IPS-15b (cell line): Measurements from ENCODE around the gene GATB.

Experiments used
- H3K27me3 ChIP-seq: one replicate; pipeline ENCODE4 v1.6.1; 2013; ENCODE audit warnings: low read length; ENCODE audit not compliant: control insufficient read depth, insufficient read depth
- H3K36me3 ChIP-seq: one replicate; pipeline ENCODE4 v1.6.1; 2013; ENCODE audit warnings: low read length; ENCODE audit not compliant: control insufficient read depth, insufficient read depth
- H3K4me1 ChIP-seq: one replicate; pipeline ENCODE4 v1.6.1; 2013; ENCODE audit warnings: mild to moderate bottlenecking, low read length; ENCODE audit not compliant: control insufficient read depth, insufficient read depth
- H3K4me3 ChIP-seq: one replicate; pipeline ENCODE4 v1.5.1; 2013; ENCODE audit warnings: low read depth, low read length
- H3K9ac ChIP-seq: one replicate; pipeline ENCODE4 v1.6.1; 2013; ENCODE audit warnings: low read depth, mild to moderate bottlenecking, low read length
- H3K9me3 ChIP-seq: one replicate; pipeline ENCODE4 v1.6.1; 2013; ENCODE audit warnings: mild to moderate bottlenecking, low read length; ENCODE audit not compliant: control insufficient read depth, insufficient read depth

The GATB gene

GRCh38 chr4:151631349-151631748 is 129.5 kb downstream of the GATB start:
- no peak overlapping the region for H3K4me3 ChIP-seq
- no peak overlapping the region for H3K9ac ChIP-seq
- no peaks in the 10 kb centered on the region for H3K9me3 ChIP-seq
- H3K4me1 ChIP-seq = no peaks in the 10 kb centered on the region
- H3K27me3 ChIP-seq = no peaks in the 10 kb centered on the region
- H3K36me3 ChIP-seq = no peaks in the 10 kb centered on the region

GRCh38 chr4:151629097-151629783 is 131.6 kb downstream of the GATB start:
- Histone ChIP-seq H3K27me3 (no peaks in the 10 kb centered on the region), H3K4me3 (no peak overlapping the region), H3K9ac (no peak overlapping the region), H3K36me3 (no peaks in the 10 kb centered on the region), H3K9me3 (no peaks in the 10 kb centered on the region), H3K4me1 (peaks cover 3% of the 10 kb centered on the region)

DNA sequence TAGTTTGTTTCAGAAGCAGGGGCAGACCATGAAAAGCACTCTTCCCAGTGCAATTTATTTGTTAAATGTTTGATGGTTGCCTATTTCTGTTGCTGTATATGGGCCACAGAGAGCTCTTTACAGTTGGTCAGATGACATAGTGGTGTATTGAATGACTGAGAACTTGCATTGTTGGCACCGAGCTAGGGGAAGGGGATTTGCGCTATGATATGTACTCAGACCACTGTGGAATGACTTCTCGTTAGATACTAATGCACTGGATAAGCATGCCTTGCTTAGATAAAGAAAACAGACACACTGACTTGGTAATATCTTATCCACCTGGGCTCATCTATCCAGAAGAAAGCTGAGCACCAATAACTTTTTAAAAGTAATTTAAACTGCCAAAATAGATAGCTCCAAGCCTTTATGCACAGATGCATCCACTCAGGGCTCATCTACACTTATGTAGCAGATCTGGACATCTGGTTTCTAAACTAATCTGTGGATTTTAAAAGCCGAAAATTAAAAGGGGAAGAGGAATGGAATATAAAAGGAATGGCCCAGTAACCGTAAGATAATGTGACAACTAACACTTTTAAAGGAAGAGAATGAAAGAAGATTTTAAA is 132.7 kb downstream of the GATB start:
- H3K9ac ChIP-seq = no peak overlapping the region
- H3K9me3 ChIP-seq = no peaks in the 10 kb centered on the region

DNA sequence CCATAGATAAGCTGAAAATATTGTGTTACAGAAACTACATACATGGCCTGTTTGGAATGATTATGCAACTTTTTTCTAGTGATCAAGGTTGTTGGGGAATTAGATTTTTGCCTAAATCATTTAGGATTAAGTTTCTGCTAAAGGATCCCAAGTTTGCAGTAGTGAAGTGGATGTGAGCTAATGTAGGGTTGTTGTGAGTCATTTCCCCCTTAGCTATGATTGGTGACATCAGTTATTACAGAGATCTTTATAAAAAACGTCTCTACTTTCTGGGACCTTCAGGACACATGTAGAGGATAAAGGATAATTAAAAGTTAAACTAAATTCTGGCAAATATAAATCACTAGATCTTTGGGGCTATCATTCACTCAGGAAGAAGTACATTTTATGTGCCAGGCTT is 133.3 kb downstream of the GATB start:
- Histone ChIP-seq H3K27me3 (no peaks in the 10 kb centered on the region), H3K9ac (no peak overlapping the region), H3K9me3 (no peaks in the 10 kb centered on the region), H3K4me3 (no peak overlapping the region), H3K36me3 (no peaks in the 10 kb centered on the region), H3K4me1 (peaks cover 4% of the 10 kb centered on the region)

More for the DNA sequence above, 132.7 kb downstream of the GATB start:
- Histone ChIP-seq H3K4me3 (no peak overlapping the region), H3K4me1 (peaks cover 3% of the 10 kb centered on the region), H3K36me3 (no peaks in the 10 kb centered on the region), H3K27me3 (no peaks in the 10 kb centered on the region)

DNA sequence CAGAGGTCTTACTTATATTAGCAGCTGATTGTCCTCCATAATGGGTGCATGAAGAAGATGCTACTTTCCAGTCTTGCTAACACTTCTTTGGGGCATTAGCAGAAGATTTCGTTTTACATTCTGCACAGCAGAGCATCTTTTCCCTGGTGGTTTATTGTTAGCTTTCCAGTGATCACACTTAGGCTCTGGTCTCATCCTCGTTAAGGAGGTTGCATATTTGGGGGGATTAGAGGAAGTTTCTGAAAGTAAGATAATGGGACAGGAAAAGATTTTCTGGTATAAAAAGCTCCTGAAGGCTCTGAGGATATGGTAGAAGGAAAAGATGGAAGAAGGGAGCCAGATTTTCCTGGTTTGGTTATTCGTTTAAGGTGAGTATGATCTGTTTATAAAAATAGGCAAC is 134.1 kb downstream of the GATB start:
- Histone ChIP-seq H3K4me1 (peaks cover 11% of the 10 kb centered on the region), H3K27me3 (no peaks in the 10 kb centered on the region), H3K4me3 (no peak overlapping the region), H3K9ac (no peak overlapping the region), H3K9me3 (no peaks in the 10 kb centered on the region), H3K36me3 (no peaks in the 10 kb centered on the region)

DNA sequence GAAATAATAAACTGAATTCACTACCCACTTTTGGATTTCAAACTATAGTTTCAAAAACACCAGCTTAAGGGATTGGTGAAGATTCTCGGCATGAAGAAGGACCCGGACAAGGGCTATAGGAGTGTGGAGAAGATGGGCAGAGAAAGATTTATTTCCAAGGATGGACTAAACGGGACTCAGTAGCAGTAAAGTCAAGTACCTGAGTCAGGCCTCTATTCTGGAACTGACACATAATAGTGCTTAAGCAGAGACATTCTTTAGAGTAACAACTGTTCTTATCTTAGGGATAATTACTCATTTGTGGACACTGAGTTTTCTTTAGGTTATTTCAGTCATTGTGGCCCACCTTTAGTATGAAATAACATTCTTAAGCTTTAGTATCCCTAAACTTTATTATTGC is 134.6 kb downstream of the GATB start:
- Histone ChIP-seq H3K4me1 (peaks cover 14% of the 10 kb centered on the region), H3K27me3 (no peaks in the 10 kb centered on the region), H3K9me3 (no peaks in the 10 kb centered on the region), H3K9ac (no peak overlapping the region), H3K36me3 (no peaks in the 10 kb centered on the region), H3K4me3 (no peak overlapping the region)

DNA sequence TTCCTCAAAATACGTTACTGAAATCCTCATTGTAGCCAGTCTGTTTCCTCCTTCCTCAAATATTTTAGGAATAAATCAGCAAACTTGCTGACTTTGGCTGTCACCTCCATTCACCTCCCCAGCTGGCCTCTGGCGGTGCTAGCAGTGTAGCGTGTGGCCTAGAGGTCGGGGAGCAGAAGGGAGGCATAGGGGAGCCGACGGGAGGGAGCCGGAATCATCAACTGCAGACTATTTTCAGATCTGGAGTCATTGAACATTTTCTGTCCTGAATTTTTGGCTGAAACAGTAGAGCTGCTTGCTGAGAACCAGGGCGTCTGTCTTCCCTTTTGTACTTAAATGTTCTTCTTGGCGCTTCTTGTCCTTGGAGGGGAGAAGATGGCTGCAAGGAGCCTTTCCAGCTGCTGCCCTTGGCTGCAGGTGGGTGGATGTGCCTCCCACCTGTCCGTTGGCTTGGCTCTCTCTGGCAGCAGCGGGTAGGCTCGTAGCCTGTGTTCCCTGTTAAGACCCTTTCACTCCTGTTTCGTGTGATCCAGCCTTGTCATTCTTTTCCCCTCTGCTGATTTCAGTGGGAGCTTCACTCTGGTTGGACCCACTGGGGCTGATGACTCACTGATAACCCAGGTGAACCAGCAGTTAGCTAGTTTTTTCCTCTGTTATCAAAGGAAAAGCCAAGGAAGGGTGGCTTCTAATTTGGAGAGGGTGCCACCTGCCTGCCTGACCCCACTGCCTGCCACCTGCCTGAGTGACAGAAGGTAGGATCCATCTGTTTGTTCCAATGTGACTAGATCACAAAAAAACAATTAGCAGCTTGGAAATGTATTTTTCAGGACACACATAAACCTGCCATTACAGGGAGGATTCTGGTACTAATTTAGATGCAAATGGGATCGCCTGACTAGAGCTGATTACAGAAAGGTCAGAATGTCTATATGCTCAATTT is 135.9 kb downstream of the GATB start:
- Histone ChIP-seq H3K9ac (no peak overlapping the region), H3K27me3 (no peaks in the 10 kb centered on the region), H3K36me3 (no peaks in the 10 kb centered on the region), H3K9me3 (no peaks in the 10 kb centered on the region), H3K4me1 (peaks cover 14% of the 10 kb centered on the region), H3K4me3 (no peak overlapping the region)
